HG03066 (cell line): ENCODE data around the gene FBXO46.
"Not testable (repeated sequence)": the region's sequence is repeated elsewhere in the genome, so short reads cannot be mapped to it uniquely, and the experiment has no call there.

Experiments
- ATAC-seq: cut with Tn5 transposase; IDR thresholded peaks from one replicate; pipeline ENCODE4 v1.9.1; 2021; ENCODE audit warnings: low read depth; ENCODE audit not compliant: unreplicated experiment

FBXO46 gene

DNA sequence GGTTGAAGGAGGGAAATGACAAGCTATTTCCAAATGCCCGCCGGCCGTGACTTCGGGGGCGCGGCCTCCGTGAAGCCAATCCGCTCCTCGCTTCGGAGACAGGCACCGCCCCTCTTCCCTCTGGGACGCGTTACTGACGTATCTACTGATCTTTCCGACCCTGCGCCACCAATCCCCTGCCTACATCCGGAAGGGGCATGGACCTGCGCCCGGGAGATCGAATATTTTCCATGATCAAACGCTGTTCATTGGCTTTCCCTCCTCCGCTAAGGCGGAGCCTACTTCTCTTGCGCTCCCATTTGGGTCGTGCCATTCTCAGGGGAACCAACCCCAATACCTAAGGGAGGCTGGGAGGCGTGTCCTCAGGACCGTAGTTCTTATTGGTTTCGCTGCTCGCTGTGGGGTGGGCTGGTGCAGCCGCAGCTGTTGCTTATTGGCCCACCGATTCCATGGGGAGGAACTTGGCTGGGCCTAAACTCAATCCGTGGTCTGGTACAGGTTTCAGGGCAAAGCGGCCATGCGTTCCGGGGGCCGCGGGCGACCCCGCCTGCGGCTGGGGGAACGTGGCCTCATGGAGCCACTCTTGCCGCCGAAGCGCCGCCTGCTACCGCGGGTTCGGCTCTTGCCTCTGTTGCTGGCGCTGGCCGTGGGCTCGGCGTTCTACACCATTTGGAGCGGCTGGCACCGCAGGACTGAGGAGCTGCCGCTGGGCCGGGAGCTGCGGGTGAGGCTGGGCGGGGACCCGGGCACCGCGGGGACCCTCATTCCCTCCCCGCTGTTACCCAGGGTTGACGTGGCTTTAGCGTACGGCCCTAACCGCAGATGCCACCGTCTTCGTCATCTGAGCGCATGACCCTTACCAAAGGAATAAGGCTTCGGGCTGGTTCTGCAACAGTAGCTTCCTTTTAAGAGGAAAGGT is 38.2 kb downstream of the FBXO46 start, which contains the start of gene QPCTL:
QPCTL (plus strand) TSS at position 480 of the 919 bp plus-strand sequence; CDS start at position 518, 38 bp downstream.
- peak; percentile 75 for ATAC-seq

DNA sequence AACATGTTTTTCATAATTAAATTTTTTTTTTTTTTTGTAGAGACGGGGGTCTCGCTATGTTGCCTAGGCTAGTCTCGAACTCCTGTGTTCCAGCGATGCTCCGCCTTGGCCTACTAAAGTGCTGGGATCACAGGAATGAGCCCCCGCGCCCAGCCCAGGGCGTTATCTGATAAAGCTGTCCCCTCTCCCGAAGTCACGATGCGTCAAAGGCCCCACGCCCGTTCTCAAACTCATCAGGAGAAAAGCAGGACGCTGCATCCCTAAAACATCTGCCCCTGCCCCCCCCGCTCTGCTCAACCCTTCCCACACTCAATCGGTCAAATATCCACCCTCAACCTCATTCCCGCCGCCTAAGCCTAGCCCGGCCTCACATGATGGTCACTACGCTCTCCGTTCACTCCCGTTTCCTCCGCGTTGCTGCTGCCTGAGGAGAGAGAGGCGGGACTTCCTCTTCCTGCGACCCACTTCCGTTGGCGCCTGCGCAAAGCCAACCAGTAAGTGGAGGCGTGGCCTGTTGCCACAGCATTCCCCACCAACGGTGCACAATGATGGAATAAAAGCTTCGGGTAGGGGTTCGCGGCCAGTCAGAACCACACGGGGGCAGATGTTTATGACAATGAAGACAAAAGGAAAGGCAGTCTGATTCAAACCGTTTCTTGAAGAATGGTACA is 39.0 kb downstream of the FBXO46 start, which contains the start of gene SNRPD2:
SNRPD2 (minus strand) TSS at position 438 of the 671 bp plus-strand sequence; CDS start at position 373, 65 bp downstream.
- ATAC-seq = peak; percentile 49

DNA sequence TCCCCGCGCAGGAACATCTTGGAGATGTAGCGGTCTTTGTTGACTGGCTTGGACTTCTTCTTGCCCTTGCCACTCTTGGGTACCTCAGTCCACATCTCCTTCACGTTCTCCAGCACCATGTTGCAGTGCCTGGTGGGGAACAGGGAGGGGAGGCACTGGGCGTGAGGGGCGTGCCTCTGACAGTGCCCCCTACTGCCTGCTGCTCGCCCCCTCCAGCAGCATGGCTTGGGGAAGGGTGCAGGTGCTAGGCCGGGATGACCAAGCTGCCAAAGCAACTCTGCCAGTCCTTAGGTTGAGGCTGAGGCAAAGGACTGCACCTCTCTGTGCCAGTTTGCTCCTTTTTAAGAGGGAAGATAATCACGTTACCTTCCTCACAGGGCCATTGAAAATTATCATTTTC is 43.1 kb downstream of the FBXO46 start:
- no peak for ATAC-seq

GRCh38 chr19:45685045-45685444 is 45.7 kb downstream of the FBXO46 start:
- ATAC-seq = not testable (repeated sequence)

DNA sequence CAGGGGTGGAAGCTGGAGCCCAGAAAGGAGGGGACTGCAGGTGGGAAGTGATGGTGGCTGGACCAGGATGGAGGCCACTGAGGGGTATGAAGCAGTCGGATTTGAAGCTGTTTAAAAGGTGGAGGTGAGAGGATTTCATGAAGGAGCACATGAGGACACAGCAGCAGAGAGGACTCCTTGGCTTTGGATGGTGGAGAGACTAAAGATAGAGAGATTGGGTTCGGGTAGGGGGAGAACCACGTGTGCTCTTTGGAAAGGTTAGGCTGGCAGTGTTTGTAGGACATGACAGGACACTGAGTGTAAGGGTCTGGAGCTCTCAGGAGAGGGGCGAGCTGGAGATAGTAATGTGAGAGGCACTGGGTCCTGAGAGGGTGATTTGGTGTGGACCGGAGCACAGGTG is 47.8 kb downstream of the FBXO46 start:
- ATAC-seq = no peak

- ATAC-seq = no peak
Measured at GRCh38 chr19:45682117-45682516, 48.6 kb downstream of the FBXO46 start.

DNA sequence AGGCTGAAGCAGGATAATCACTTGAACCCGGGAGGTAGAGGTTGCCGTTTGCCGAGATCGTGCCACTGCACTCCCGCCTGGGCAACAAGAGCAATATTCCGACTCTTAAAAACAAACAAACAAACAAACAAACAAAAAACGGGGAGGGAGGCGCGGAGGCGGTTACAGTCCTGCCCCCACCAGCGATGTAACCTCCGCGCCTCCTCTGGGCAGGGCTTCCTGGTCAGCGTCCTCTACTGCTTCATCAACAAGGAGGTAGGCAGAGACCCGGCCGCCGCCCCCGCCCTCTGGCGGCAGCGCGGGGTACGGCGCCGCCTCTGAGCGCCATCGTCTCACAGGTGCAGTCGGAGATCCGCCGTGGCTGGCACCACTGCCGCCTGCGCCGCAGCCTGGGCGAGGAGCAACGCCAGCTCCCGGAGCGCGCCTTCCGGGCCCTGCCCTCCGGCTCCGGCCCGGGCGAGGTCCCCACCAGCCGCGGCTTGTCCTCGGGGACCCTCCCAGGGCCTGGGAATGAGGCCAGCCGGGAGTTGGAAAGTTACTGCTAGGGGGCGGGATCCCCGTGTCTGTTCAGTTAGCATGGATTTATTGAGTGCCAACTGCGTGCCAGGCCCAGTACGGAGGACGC is 49.2 kb downstream of the FBXO46 start:
- ATAC-seq = no peak

DNA sequence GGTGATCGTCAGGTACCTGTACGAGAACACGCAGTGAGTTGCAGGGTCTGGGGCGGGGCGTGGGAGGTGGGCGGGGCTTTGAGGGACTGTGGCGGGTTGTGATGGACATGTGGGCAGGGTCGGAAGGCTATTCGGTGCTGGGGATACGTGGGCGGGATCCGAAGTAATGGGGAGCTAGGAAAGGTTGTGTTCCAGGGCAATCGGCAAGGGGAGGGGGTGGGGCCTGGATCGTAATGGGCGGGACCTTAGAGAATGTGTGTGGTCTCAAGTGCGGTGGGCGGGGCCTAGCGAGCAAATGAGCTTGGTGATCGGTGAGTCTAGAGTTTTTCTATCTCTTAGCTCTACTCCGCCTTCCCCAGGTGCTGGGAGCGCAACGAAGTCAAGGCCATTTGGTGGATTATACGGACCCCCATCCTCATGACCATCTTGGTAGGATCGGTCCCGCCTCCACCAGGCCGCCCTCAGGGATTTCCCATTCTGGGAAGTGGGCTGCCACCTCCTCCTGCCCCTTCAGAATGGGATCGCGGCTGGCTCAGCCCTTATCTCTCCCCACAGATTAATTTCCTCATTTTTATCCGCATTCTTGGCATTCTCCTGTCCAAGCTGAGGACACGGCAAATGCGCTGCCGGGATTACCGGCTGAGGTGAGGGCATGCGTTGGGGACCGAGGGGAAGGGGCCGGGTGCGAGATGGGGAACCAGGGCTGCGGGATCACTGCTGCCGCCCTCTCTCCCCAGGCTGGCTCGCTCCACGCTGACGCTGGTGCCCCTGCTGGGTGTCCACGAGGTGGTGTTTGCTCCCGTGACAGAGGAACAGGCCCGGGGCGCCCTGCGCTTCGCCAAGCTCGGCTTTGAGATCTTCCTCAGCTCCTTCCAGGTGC is 53.1 kb downstream of the FBXO46 start:
- ATAC-seq = no peak

DNA sequence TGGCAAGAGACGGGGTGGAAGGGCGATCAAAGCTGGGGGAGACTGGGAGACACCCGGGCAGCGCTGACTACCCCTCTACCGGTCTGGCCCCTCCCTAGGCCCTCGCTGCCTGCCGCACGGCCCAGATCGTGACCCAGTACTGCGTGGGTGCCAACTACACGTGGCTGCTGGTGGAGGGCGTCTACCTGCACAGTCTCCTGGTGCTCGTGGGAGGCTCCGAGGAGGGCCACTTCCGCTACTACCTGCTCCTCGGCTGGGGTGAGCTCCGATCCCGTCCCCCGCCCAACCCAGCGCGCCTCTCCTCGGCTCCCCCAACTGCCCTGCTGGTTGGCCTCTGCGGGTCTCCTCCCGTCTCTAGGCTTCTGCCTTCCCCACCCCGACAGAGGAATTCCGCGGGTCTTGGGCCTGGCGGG is 53.8 kb downstream of the FBXO46 start:
- no peak for ATAC-seq

GRCh38 chr19:45674946-45675345 is 55.8 kb downstream of the FBXO46 start:
- ATAC-seq = no peak

GRCh38 chr19:45670670-45671453 is 59.8 kb downstream of the FBXO46 start:
- ATAC-seq = no peak

DNA sequence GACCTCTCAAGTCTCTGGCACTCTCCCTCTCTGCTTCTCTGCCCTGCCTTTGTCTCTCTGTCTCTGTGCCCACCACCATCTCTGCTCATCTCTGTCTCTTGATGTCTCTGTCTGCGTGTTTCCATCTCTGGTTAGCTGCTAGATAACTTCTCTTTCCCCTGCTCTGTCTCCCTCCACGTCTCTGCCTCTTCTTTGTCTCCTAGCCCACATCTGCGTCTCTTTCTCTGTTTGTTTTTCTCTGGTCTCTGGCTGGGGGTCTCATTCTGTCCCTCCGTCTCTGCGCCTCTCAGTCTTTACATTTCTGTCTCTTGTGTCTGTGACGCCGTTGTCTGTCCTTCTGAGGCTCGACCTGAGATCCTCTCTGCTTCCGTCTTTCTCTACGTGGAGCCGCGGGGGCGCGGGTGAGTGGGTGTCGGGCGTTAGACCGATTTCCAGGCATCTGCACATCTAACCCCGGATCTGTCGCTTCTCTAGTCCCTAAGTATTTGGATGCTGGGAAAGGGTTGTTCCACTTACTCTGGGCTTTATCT is 62.3 kb downstream of the FBXO46 start:
- ATAC-seq = no peak

DNA sequence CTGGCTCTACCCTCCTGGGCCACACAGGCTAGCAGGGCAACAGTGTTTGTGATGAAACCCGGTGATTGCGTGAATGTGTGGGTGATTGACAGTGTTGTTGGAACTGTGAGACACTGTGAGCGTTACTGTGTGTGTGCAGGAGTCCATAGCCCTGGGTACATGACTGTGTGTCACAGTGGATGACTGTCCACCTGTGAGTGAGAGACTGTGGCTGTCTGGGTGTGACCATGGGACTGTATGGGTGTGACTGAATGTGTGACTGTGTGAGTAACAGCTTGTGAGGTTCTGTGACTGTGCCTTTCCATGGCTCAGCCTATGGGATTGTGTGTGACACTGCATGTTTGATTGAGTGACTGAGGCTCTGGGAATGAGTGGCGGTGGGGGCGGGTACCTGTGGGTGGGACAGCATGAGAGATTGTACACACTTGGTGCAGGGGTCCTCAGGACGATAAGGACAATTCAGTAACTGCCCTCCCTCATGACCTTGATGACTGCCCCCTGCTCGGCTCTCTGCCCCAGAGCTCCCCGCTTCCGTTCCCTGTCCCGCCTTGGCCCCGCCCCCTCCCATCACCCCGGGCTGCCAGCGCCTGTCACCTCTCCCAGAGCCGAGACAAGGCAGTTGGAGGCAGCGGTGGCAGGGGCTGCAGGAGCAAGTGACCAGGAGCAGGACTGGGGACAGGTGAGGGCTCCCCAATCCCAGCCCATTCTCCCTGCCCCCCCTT is 62.9 kb downstream of the FBXO46 start, which contains the start of gene GIPR:
GIPR (plus strand) TSS at position 602 of the 722 bp plus-strand sequence. CDS start 1,300 bp downstream, outside the sequence.
- ATAC-seq = no peak

GRCh38 chr19:45664575-45664974 is 66.1 kb downstream of the FBXO46 start:
- ATAC-seq = no peak

GRCh38 chr19:45663800-45664199 is 66.9 kb downstream of the FBXO46 start:
- no peak for ATAC-seq

- ATAC-seq = no peak
Measured at GRCh38 chr19:45660636-45661035, 70.1 kb downstream of the FBXO46 start.
